Rectal smooth muscle tissue (tissue), 1 donor: Measurements from ENCODE around the gene RAB35.
"Not testable (repeated sequence)": the region's sequence is repeated elsewhere in the genome, so short reads cannot be mapped to it uniquely, and the experiment has no call there.

Source experiments
- H3K27ac ChIP-seq: one replicate; pipeline ENCODE4 v1.7.0; 2013; ENCODE audit warnings: low read depth, low read length, inconsistent platforms
- H3K27me3 ChIP-seq: one replicate; pipeline ENCODE4 v1.7.0; 2013; ENCODE audit warnings: low read length; ENCODE audit not compliant: control insufficient read depth, insufficient read depth
- H3K36me3 ChIP-seq: one replicate; pipeline ENCODE4 v1.7.0; 2013; ENCODE audit warnings: low read length; ENCODE audit not compliant: control insufficient read depth, insufficient read depth
- H3K4me1 ChIP-seq: one replicate; pipeline ENCODE4 v1.7.0; 2013; ENCODE audit warnings: low read length; ENCODE audit not compliant: control insufficient read depth, insufficient read depth
- H3K4me3 ChIP-seq: one replicate; pipeline ENCODE4 v1.7.0; 2013; ENCODE audit warnings: low read length
- H3K9ac ChIP-seq: one replicate; pipeline ENCODE4 v1.7.0; 2013; ENCODE audit warnings: low read length

RAB35 gene

DNA sequence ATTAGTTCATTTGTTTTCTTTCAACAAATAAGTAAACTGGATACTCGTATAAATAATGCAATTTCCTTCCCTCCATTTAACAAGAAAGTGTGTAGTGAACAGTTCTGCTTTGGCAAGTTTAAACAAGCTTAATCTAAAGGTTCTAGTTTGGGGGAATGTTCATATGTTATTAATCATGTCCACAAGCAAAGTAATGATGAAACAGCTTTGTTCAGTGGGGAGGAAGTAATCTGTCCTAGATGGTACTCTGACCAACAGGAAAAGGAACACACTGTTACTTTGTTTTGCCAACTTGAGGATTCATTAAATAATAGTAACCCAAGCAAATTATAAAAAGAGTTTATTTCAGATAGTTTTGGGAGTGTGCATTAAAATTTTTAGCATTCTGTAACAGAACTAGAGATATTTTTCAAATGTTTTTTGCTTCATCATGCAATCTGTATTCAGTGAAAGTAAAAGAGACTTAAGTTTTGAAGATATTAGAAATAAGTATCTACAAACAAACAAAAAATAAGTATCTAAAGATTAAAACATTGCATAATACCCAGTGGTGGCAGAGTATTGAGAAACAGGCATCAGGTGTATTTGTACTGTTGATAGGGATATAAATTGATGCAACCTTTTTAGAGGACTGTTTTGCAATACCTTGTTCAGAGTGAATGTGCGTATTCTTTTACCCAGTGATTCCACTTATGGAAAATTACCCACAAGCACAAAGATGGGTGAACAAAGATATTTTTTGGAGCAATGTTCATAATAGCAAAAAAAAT lies 61.1 kb downstream of the RAB35 start:
- H3K4me3 ChIP-seq = no peak overlapping the region
- no peaks in the 10 kb centered on the region for H3K27me3 ChIP-seq
- H3K4me1 ChIP-seq = no peaks in the 10 kb centered on the region
- H3K27ac ChIP-seq = no peak overlapping the region
- no peak overlapping the region for H3K9ac ChIP-seq
- H3K36me3 ChIP-seq = no peaks in the 10 kb centered on the region

DNA sequence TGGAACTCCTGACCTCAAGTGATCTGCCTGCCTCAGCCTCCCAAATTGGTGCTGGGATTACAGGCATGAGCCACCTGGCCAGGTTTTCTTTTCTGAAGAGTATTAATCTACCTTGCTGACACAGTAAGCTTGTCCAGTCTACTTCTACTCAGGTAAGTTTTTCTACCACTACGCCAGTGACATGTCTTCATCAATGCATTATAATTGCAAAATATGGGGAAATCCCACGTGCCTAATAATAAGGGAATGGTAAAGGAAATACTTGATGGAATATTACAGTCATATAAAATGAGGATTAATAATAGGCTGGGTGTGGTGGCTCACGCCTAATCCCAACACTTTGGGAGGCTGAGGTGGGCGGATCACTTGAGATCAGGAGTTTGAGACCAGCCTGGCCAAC lies 62.3 kb downstream of the RAB35 start:
- H3K9ac ChIP-seq = no peak overlapping the region
- H3K27me3 ChIP-seq = no peaks in the 10 kb centered on the region
- no peak overlapping the region for H3K27ac ChIP-seq
- H3K4me3 ChIP-seq = no peak overlapping the region
- H3K36me3 ChIP-seq = no peaks in the 10 kb centered on the region
- no peaks in the 10 kb centered on the region for H3K4me1 ChIP-seq

DNA sequence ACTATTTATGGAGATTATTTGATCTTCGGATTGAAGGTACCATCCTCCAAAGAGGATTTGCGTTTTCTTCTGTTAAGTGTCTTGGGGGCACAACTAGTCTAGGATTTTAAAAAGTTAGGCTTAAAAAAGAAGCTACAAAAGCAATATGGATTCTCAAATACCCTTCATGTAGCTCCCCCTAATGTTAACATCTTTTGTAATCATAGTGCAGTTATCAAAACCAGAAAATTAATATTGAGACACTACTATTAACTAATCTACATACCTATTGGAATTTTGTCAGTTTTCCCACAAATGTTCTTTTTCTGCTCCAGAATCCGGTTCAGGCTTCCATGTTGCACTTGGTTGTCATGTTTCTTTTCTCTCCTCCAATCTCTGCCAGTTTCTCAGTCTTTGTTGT lies 65.0 kb downstream of the RAB35 start:
- no peaks in the 10 kb centered on the region for H3K36me3 ChIP-seq
- H3K27me3 ChIP-seq = no peaks in the 10 kb centered on the region
- no peak overlapping the region for H3K9ac ChIP-seq
- no peak overlapping the region for H3K4me3 ChIP-seq
- H3K4me1 ChIP-seq = no peaks in the 10 kb centered on the region
- H3K27ac ChIP-seq = no peak overlapping the region

DNA sequence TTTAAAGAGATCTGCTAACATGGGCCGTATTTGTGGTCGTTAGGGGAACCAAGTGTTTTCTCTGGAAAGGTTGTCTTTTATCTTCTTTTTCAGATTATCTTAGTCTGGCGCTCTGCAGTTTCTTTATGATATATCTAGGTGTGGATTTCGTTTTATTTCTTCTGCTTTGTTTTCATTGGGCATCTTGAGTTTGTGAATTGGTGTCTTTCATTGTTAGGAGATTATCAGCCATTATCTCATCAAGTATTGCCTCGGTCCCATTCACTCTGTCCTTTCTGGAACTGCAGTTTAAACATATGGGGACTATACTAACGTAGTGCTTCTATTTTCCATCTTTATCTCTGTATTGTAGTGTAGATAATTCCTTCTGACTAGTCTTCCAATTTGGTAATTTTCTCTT lies 67.1 kb downstream of the RAB35 start:
- no peaks in the 10 kb centered on the region for H3K36me3 ChIP-seq

DNA sequence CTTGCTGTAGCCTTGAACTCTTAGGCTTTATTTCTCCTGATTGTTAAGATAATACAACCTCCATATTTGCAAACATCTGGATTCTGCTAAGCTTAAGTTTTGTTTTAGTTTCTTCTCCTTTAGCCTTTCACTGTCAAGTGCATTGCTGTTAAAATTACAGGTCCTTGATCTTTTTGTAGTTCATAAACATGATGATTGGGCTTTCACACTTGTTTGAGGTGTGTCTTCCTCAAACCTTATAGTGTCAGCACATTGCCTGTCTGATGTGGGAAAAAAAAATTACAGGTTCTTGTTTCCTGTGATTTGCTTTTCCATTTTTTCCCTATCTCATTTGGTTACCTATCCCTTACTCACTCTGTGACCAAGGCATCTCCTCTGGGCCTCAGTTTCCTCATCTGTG lies 68.3 kb downstream of the RAB35 start:
- H3K4me1 ChIP-seq = no peaks in the 10 kb centered on the region
- no peak overlapping the region for H3K27ac ChIP-seq
- no peak overlapping the region for H3K4me3 ChIP-seq
- no peak overlapping the region for H3K9ac ChIP-seq
- H3K36me3 ChIP-seq = no peaks in the 10 kb centered on the region
- H3K27me3 ChIP-seq = no peaks in the 10 kb centered on the region

More for the DNA sequence above, 67.1 kb downstream of the RAB35 start:
- no peaks in the 10 kb centered on the region for H3K27me3 ChIP-seq
- H3K4me3 ChIP-seq = no peak overlapping the region
- H3K9ac ChIP-seq = no peak overlapping the region
- no peak overlapping the region for H3K27ac ChIP-seq
- no peaks in the 10 kb centered on the region for H3K4me1 ChIP-seq

DNA sequence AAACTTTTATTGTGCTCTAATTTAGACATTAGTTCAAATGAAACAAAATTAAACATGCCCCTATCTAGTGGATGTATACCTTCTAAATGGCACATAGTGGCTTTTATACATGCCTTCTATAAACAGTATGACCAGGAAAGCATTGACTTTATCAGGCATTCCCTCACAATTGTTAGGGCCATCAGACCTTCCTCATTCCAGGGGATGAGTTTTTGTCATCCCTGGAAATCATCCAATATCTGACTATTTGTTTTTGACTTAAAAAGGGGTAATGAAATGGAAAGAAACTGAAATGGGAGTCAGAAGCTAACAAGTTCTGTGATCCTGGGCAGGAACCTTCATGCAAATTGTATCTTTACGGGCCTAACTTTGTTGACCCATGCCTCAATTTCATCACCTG lies 69.5 kb downstream of the RAB35 start:
- H3K4me1 ChIP-seq = no peaks in the 10 kb centered on the region
- H3K9ac ChIP-seq = no peak overlapping the region
- no peak overlapping the region for H3K4me3 ChIP-seq
- no peaks in the 10 kb centered on the region for H3K27me3 ChIP-seq
- H3K36me3 ChIP-seq = no peaks in the 10 kb centered on the region
- H3K27ac ChIP-seq = no peak overlapping the region

DNA sequence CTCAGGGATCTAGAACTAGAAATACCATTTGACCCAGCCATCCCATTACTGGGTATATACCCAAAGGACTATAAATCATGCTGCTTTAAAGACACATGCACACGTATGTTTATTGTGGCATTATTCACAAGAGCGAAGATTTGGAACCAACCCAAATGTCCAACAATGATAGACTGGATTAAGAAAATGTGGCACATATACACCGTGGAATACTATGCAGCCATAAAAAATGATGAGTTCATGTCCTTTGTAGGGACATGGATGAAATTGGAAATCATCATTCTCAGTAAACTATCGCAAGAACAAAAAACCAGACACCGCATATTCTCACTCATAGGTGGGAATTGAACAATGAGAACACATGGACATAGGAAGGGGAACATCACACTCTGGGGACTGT lies 71.2 kb downstream of the RAB35 start:
- H3K4me3 ChIP-seq, H3K27me3 ChIP-seq, H3K9ac ChIP-seq, H3K27ac ChIP-seq, H3K36me3 ChIP-seq, H3K4me1 ChIP-seq: not testable (repeated sequence)
